ENCODE results near the gene FMN1. TPM values are rescaled to one million over a fixed set of nuclear protein-coding genes. Genes with fewer than 3 reads are reported as not detected.

FMN1 gene
- total and polyA plus RNA-seq, 8 donors: 1.9 to 10.2 (median 3.0) TPM

- ATAC-seq (no peak), DNase-seq (no peak), FAIRE-seq (no peak)
- no peaks in the 10 kb centered on the region for H3K36me3 ChIP-seq
- no peaks in the 10 kb centered on the region for H3K4me1 ChIP-seq
- H3K9me3 ChIP-seq: no peaks in the 10 kb centered on the region
- H3K27me3 ChIP-seq: no peaks in the 10 kb centered on the region
- no peak overlapping the region for H3K27ac ChIP-seq
- intact Hi-C loops (cut with DNase I): no loop called here
- no peak for TF ChIP-seq CTCF (IDR thresholded peaks at IDR 0.05)
- H3K4me3 ChIP-seq: no peak overlapping the region
Measured at GRCh38 chr15:32880642-32881041, 313.9 kb downstream of the FMN1 start.

GRCh38 chr15:32879980-32880379, 314.5 kb downstream of the FMN1 start:
- FAIRE-seq (no peak), DNase-seq (no peak), ATAC-seq (no peak)
- Histone ChIP-seq H3K36me3 (no peaks in the 10 kb centered on the region), H3K27me3 (no peaks in the 10 kb centered on the region), H3K9me3 (no peaks in the 10 kb centered on the region), H3K4me1 (no peaks in the 10 kb centered on the region), H3K27ac (no peak overlapping the region), H3K4me3 (no peak overlapping the region)
- TF ChIP-seq CTCF (IDR thresholded peaks at IDR 0.05): no peak
- intact Hi-C loops (cut with DNase I): no loop called here
- WGBS, 2 donors: 81 to 82% methylated on average over 6 of the region's 6 CpGs

GRCh38 chr15:32878869-32879805, 315.4 kb downstream of the FMN1 start:
- no peak for ATAC-seq
- 77 to 81% methylated on average over 5 of the region's 5 CpGs for WGBS, 2 donors

GRCh38 chr15:32878342-32878741, 316.2 kb downstream of the FMN1 start:
- H3K27ac ChIP-seq: no peak overlapping the region
- intact Hi-C loops (cut with DNase I): no loop called here
- no peaks in the 10 kb centered on the region for H3K27me3 ChIP-seq
- FAIRE-seq (no peak), ATAC-seq (no peak), DNase-seq (no peak)
- H3K9me3 ChIP-seq: no peaks in the 10 kb centered on the region
- H3K4me1 ChIP-seq: peaks cover 0 to 9% (median 7%) of the 10 kb centered on the region in 3 donors
- WGBS, 2 donors: 96 to 98% methylated on average over 1 of the region's 1 CpG
- H3K36me3 ChIP-seq: no peaks in the 10 kb centered on the region
- no peak overlapping the region for H3K4me3 ChIP-seq
- no peak for TF ChIP-seq CTCF (IDR thresholded peaks at IDR 0.05)

More at GRCh38 chr15:32878869-32879805, 315.4 kb downstream of the FMN1 start:
- H3K36me3 ChIP-seq: no peaks in the 10 kb centered on the region
- H3K9me3 ChIP-seq: no peaks in the 10 kb centered on the region
- H3K27me3 ChIP-seq: no peaks in the 10 kb centered on the region
- FAIRE-seq (peak; percentile 76), DNase-seq (no peak)
- H3K4me1 ChIP-seq: peaks cover 0 to 8% (median 7%) of the 10 kb centered on the region in 3 donors
- no peak overlapping the region for H3K4me3 ChIP-seq
- intact Hi-C loops (cut with DNase I): no loop called here
- no peak for TF ChIP-seq CTCF (IDR thresholded peaks at IDR 0.05)
- no peak overlapping the region for H3K27ac ChIP-seq
